ENCODE measurements around the gene SLC13A4.

SLC13A4 gene

GRCh38 chr7:135772639-135773222 lies 44.7 kb upstream of the SLC13A4 start:
- no peak for TF ChIP-seq SIN3A (IDR thresholded peaks at IDR 0.05; ENCODE audit: borderline replicate concordance, insufficient read depth, low read length)
- TF ChIP-seq TAF1 (IDR thresholded peaks at IDR 0.05; ENCODE audit: borderline replicate concordance, insufficient read depth, low read length) = no peak
- no peak for TF ChIP-seq POLR2AphosphoS5 (IDR thresholded peaks at IDR 0.05; ENCODE audit: low read depth, low read length)
- TF ChIP-seq REST (IDR thresholded peaks at IDR 0.05; ENCODE audit: insufficient read depth in 1 of 2, low read depth in 2 of 2, low read length in 2 of 2) = no peak
- no peak for TF ChIP-seq FOXP2 (optimal IDR thresholded peaks at IDR 0.05; ENCODE audit: borderline replicate concordance, extremely low read depth, extremely low read length, insufficient read depth)

- TF ChIP-seq REST (IDR thresholded peaks at IDR 0.05; ENCODE audit: insufficient read depth in 1 of 2, low read depth in 2 of 2, low read length in 2 of 2) (no peak), FOXP2 (optimal IDR thresholded peaks at IDR 0.05; ENCODE audit: borderline replicate concordance, extremely low read depth, extremely low read length, insufficient read depth) (no peak), TAF1 (IDR thresholded peaks at IDR 0.05; ENCODE audit: borderline replicate concordance, insufficient read depth, low read length) (no peak), SIN3A (IDR thresholded peaks at IDR 0.05; ENCODE audit: borderline replicate concordance, insufficient read depth, low read length) (no peak), POLR2AphosphoS5 (IDR thresholded peaks at IDR 0.05; ENCODE audit: low read depth, low read length) (no peak)
Observed at GRCh38 chr7:135771961-135772638, 44.1 kb upstream of the SLC13A4 start.

GRCh38 chr7:135771051-135771450 lies 43.1 kb upstream of the SLC13A4 start:
- TF ChIP-seq TAF1 (IDR thresholded peaks at IDR 0.05; ENCODE audit: borderline replicate concordance, insufficient read depth, low read length) (no peak), REST (IDR thresholded peaks at IDR 0.05; ENCODE audit: insufficient read depth in 1 of 2, low read depth in 2 of 2, low read length in 2 of 2) (no peak)

- TF ChIP-seq SIN3A (IDR thresholded peaks at IDR 0.05; ENCODE audit: borderline replicate concordance, insufficient read depth, low read length) (no peak), FOXP2 (optimal IDR thresholded peaks at IDR 0.05; ENCODE audit: borderline replicate concordance, extremely low read depth, extremely low read length, insufficient read depth) (no peak), POLR2AphosphoS5 (IDR thresholded peaks at IDR 0.05; ENCODE audit: low read depth, low read length) (no peak), REST (IDR thresholded peaks at IDR 0.05; ENCODE audit: insufficient read depth in 1 of 2, low read depth in 2 of 2, low read length in 2 of 2) (no peak), TAF1 (IDR thresholded peaks at IDR 0.05; ENCODE audit: borderline replicate concordance, insufficient read depth, low read length) (no peak)
Observed at GRCh38 chr7:135770139-135770710, 42.2 kb upstream of the SLC13A4 start.
